ENCODE measurements around the gene SNTG2. TPM values are rescaled to one million over a fixed set of nuclear protein-coding genes. Genes with fewer than 3 reads are reported as not detected.

Gene SNTG2
- polyA plus RNA-seq, 1 experiment = 0.06 TPM

GRCh38 chr2:1162246-1162645 lies 211.6 kb downstream of the SNTG2 start:
- Histone ChIP-seq H3K9me3 (ENCODE audit: control insufficient read depth, insufficient read depth, low read length) (peaks cover 53% of the 10 kb centered on the region), H3K27me3 (ENCODE audit: control insufficient read depth, insufficient read depth, low read length) (no peaks in the 10 kb centered on the region), H3K27ac (ENCODE audit: low read depth, low read length) (no peak overlapping the region), H3K4me3 (ENCODE audit: low read depth, low read length) (no peak overlapping the region)
- POLR2A ChIA-PET = no interaction called here
- no peak for TF ChIP-seq CTCF (IDR thresholded peaks at IDR 0.05; ENCODE audit: low read depth, low read length)
- CTCF ChIA-PET = no interaction called here
- no peak for DNase-seq (ENCODE audit: low read depth, low spot score)

GRCh38 chr2:1162768-1163584 lies 212.3 kb downstream of the SNTG2 start:
- H3K4me3 ChIP-seq (ENCODE audit: low read depth, low read length) = no peak overlapping the region
- no peak overlapping the region for H3K27ac ChIP-seq (ENCODE audit: low read depth, low read length)
- H3K27me3 ChIP-seq (ENCODE audit: control insufficient read depth, insufficient read depth, low read length) = no peaks in the 10 kb centered on the region
- no peak for TF ChIP-seq CTCF (IDR thresholded peaks at IDR 0.05; ENCODE audit: low read depth, low read length)
- H3K9me3 ChIP-seq (ENCODE audit: control insufficient read depth, insufficient read depth, low read length) = peaks cover 54% of the 10 kb centered on the region
- DNase-seq (ENCODE audit: low read depth, low spot score) = no peak
- ChIA-PET CTCF (no interaction called here), POLR2A (no interaction called here)

DNA sequence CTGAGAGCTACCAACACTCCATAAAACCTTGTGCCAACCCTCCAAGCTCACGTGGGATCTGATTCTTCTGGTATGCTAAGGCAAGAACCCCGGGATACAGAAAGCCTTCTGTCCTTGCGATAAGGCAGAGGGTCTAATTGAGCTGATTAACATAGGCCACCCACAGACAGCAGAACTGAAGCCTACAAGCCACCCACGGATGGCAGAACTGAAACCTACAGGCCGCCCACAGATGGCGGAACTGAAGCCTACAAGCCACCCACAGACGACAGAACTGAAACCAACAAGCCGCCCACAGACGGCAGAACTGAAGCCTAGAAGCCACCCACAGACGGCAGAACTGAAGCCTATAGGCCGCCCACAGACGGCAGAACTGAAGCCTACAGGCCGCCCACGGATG lies 216.3 kb downstream of the SNTG2 start:
- no peak for TF ChIP-seq CTCF (IDR thresholded peaks at IDR 0.05; ENCODE audit: low read depth, low read length)
- ChIA-PET CTCF (no interaction called here), POLR2A (no interaction called here)
- no peak for DNase-seq (ENCODE audit: low read depth, low spot score)
- Histone ChIP-seq H3K4me3 (ENCODE audit: low read depth, low read length) (no peak overlapping the region), H3K27me3 (ENCODE audit: control insufficient read depth, insufficient read depth, low read length) (no peaks in the 10 kb centered on the region), H3K9me3 (ENCODE audit: control insufficient read depth, insufficient read depth, low read length) (peaks cover 55% of the 10 kb centered on the region), H3K27ac (ENCODE audit: low read depth, low read length) (no peak overlapping the region)

DNA sequence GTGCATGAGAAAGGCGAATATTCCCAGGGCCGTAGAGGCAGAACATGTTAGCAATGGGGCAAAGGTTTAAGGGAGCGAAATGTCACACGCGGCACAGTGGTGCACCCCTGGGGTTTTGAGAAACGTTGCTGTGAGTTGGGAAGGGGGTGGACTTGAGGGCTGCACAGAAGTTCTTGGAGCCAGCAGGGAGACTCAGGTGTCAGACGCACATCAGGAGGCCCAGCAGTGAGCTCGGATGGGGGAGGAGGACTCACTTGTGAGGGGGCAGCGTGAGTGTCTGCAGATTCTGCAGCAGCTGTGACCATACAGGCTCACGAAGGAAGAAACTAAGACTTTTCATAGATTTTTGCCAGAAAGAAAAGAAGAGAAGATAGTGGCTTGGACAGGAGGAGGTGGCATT lies 218.2 kb downstream of the SNTG2 start:
- Histone ChIP-seq H3K27me3 (ENCODE audit: control insufficient read depth, insufficient read depth, low read length) (no peaks in the 10 kb centered on the region), H3K4me3 (ENCODE audit: low read depth, low read length) (no peak overlapping the region), H3K27ac (ENCODE audit: low read depth, low read length) (no peak overlapping the region), H3K9me3 (ENCODE audit: control insufficient read depth, insufficient read depth, low read length) (peaks cover 39% of the 10 kb centered on the region)
- ChIA-PET POLR2A (no interaction called here), CTCF (no interaction called here)
- DNase-seq (ENCODE audit: low read depth, low spot score) = no peak
- no peak for TF ChIP-seq CTCF (IDR thresholded peaks at IDR 0.05; ENCODE audit: low read depth, low read length)

DNA sequence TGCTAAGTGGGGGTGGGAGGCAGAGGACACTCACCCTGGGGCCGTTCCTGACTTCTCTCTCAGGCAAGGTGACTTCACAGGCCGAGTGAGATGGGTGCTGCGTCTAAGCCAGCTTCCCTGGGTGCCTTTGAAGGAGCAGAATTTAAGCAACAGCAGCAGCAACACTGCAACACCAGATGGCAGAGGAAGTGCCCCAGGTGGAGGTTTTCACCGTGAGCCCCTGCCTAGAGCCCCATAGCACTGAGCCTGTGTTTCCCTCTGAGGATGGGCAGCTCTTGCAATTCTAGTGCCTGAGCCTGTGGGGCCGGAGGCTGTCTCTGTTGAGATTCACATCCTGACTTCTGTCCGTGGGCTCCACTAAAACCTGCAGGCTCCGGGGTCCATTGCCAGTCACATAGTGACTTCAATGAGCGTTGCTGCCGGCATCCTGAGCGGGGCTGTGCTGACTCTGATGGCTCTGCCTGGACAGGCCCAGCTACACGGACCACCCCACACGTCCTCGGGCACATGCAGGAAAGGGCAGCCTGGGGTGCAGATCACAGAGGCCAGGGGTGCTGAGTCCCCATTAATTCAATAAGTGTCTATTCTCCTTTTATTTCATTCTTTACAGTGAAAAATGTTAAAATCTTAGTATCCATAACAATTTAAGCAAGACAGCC lies 218.8 kb downstream of the SNTG2 start:
- CTCF ChIA-PET = no interaction called here
- no peak for DNase-seq (ENCODE audit: low read depth, low spot score)
- no peak for TF ChIP-seq CTCF (IDR thresholded peaks at IDR 0.05; ENCODE audit: low read depth, low read length)
- Histone ChIP-seq H3K4me3 (ENCODE audit: low read depth, low read length) (no peak overlapping the region), H3K9me3 (ENCODE audit: control insufficient read depth, insufficient read depth, low read length) (peaks cover 38% of the 10 kb centered on the region), H3K27ac (ENCODE audit: low read depth, low read length) (no peak overlapping the region), H3K27me3 (ENCODE audit: control insufficient read depth, insufficient read depth, low read length) (no peaks in the 10 kb centered on the region)
- POLR2A ChIA-PET = no interaction called here
